Memory B cell (primary cell): ENCODE results near the gene RHBDD1.

Experiments
- ATAC-seq: fragments of 150-1000 bp; cut with Tn5 transposase; 2 replicates; pipeline ENCODE4 v1.10.0; 2021; ENCODE audit warnings: low read depth, mild to moderate bottlenecking, moderate library complexity
- DNase-seq, 2 donors: peaks; one replicate each; pipeline ENCODE4 v3.0.0; 2022; ENCODE audit warnings: low spot score in 2 of 2
- H3K27ac Mint-ChIP-seq: one replicate; pipeline ENCODE4 v1.8.0; 2022; ENCODE audit warnings: mild to moderate bottlenecking, moderate library complexity, mixed read lengths
- H3K27me3 Mint-ChIP-seq: one replicate; pipeline ENCODE4 v1.8.0; 2022; ENCODE audit warnings: mixed read lengths
- H3K36me3 Mint-ChIP-seq: one replicate; pipeline ENCODE4 v1.8.0; 2022; ENCODE audit warnings: mild to moderate bottlenecking, mixed read lengths
- H3K4me1 Mint-ChIP-seq: one replicate; pipeline ENCODE4 v1.8.0; 2022; ENCODE audit warnings: mixed read lengths
- H3K4me3 Mint-ChIP-seq: one replicate; pipeline ENCODE4 v1.8.0; 2022; ENCODE audit warnings: mild to moderate bottlenecking, moderate library complexity, mixed read lengths
- H3K9me3 Mint-ChIP-seq: one replicate; pipeline ENCODE4 v1.8.0; 2022; ENCODE audit warnings: mixed read lengths

RHBDD1 gene

DNA sequence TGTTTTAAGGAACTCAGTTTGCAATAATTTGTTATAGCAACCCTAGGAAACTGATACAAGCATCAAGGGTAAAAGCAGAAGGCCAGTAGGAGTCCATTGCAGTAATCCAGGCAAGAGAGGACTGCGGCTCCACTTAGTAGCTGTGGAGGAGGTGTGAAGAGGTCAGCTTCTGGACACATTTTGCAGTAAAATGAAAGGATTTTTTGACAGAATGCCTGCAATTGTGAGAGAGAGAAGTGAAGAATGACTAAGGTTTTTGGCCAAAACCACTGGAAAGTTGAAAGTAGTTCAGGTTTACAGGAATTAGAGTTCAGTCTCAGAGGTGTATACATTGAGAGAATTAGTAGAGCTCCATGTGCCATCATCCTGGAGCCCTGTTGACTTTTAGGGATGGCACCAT is 129.5 kb downstream of the RHBDD1 start:
- Mint-ChIP-seq H3K4me3 (no peak overlapping the region), H3K9me3 (no peaks in the 10 kb centered on the region), H3K27ac (no peak overlapping the region), H3K4me1 (peaks cover 9% of the 10 kb centered on the region), H3K27me3 (no peaks in the 10 kb centered on the region), H3K36me3 (peaks cover 7% of the 10 kb centered on the region)
- ATAC-seq (no peak), DNase-seq (no peak)

- no peaks in the 10 kb centered on the region for H3K27me3 Mint-ChIP-seq
- H3K36me3 Mint-ChIP-seq = peaks cover 12% of the 10 kb centered on the region
- H3K4me1 Mint-ChIP-seq = peaks cover 25% of the 10 kb centered on the region
- no peaks in the 10 kb centered on the region for H3K9me3 Mint-ChIP-seq
- no peak overlapping the region for H3K4me3 Mint-ChIP-seq
- DNase-seq = no peak
- H3K27ac Mint-ChIP-seq = peak overlapping the region; percentile 93
- ATAC-seq = no peak
These were observed 133.7 kb downstream of the RHBDD1 start for GRCh38 chr2:226969417-226970080.

- Mint-ChIP-seq H3K36me3 (peaks cover 15% of the 10 kb centered on the region), H3K4me1 (peaks cover 25% of the 10 kb centered on the region), H3K4me3 (peak overlapping the region; percentile 87), H3K27ac (peak overlapping the region; percentile 93), H3K9me3 (no peaks in the 10 kb centered on the region), H3K27me3 (no peaks in the 10 kb centered on the region)
- peak; percentile 56 for ATAC-seq
- DNase-seq = peak in 1 of 2 donors; percentile 9
These were observed 134.5 kb downstream of the RHBDD1 start for GRCh38 chr2:226970362-226970761.

- ATAC-seq = peak; percentile 75
- Mint-ChIP-seq H3K36me3 (peaks cover 15% of the 10 kb centered on the region), H3K27ac (peak overlapping the region; percentile 93), H3K9me3 (no peaks in the 10 kb centered on the region), H3K4me3 (peak overlapping the region; percentile 87), H3K27me3 (no peaks in the 10 kb centered on the region), H3K4me1 (peaks cover 25% of the 10 kb centered on the region)
- peak; percentile 13 to 19 for DNase-seq
These were observed 135.2 kb downstream of the RHBDD1 start for GRCh38 chr2:226971084-226971483.

DNA sequence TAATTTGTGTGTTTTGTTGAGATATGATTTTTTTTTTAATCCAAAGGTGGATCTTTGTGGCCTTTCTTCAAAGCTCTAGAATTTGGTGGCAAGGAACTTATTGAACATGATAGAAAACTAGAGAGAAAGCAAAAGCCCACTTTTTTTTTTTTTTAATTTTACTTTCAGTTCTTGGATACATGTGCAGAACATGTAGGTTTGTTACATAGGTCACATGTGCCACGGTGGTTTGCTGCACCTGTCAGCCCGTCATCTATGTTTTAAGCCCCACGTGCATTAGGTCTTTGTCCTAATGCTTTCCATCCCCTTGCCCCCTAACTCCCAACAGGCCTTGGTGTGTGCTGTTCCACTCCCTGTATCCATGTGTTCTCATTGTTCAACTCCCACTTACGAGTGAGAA is 135.9 kb downstream of the RHBDD1 start:
- ATAC-seq (peak; percentile 44), DNase-seq (peak in 1 of 2 donors; percentile 4)
- Mint-ChIP-seq H3K27me3 (no peaks in the 10 kb centered on the region), H3K36me3 (peaks cover 18% of the 10 kb centered on the region), H3K27ac (peak overlapping the region; percentile 93), H3K4me3 (peak overlapping the region; percentile 87), H3K9me3 (no peaks in the 10 kb centered on the region), H3K4me1 (peaks cover 25% of the 10 kb centered on the region)

DNA sequence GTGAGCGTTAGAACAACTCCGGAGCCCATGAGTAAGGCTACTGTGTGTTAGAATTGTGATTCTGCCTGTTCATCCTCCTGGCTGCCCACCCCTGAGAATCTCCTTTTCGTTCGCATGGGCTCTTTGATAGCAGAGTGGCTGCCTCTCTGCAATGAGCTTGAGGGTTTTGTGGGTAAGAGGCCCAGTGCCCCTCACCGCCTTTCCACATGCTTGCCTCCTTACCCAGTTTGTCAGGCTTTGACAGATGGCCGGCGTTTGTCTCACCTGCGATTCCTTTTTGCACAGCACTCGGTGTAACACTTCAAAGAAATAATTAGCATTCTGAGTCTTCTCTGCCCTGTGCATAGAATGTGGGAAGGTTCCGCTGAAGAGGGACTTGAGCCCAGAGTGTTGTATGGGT is 138.0 kb downstream of the RHBDD1 start:
- Mint-ChIP-seq H3K4me3 (no peak overlapping the region), H3K27ac (no peak overlapping the region), H3K9me3 (no peaks in the 10 kb centered on the region), H3K27me3 (no peaks in the 10 kb centered on the region), H3K4me1 (peaks cover 25% of the 10 kb centered on the region), H3K36me3 (peaks cover 16% of the 10 kb centered on the region)
- DNase-seq (no peak), ATAC-seq (no peak)

DNA sequence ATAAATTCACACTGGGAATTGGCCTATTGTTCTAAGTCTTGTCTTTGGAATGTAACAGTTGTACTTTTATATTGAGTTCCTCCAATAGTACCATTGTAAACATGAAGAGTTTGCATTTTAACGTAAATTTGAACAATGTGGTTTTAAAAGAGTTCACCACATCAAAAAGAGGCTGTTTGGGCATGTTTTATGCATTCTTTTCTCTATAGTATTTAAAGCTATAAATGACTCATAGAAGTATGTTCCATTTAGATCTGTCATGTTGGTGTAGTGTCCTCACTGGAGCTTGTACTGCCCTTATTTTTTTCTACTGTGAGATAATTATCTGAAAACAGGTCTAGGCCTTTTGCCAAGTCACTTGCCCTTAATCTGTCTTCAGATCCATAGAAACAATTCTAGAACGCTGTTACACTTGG is 141.9 kb downstream of the RHBDD1 start:
- H3K27ac Mint-ChIP-seq = no peak overlapping the region
- peaks cover 14% of the 10 kb centered on the region for H3K36me3 Mint-ChIP-seq
- H3K4me1 Mint-ChIP-seq = peaks cover 4% of the 10 kb centered on the region
- H3K9me3 Mint-ChIP-seq = no peaks in the 10 kb centered on the region
- no peak for ATAC-seq
- no peaks in the 10 kb centered on the region for H3K27me3 Mint-ChIP-seq
- H3K4me3 Mint-ChIP-seq = no peak overlapping the region
- DNase-seq = no peak

GRCh38 chr2:226978300-226978699 is 142.4 kb downstream of the RHBDD1 start:
- H3K9me3 Mint-ChIP-seq = no peaks in the 10 kb centered on the region
- ATAC-seq (no peak), DNase-seq (no peak)
- peaks cover 12% of the 10 kb centered on the region for H3K36me3 Mint-ChIP-seq
- no peak overlapping the region for H3K4me3 Mint-ChIP-seq
- no peak overlapping the region for H3K27ac Mint-ChIP-seq
- H3K4me1 Mint-ChIP-seq = peaks cover 4% of the 10 kb centered on the region
- H3K27me3 Mint-ChIP-seq = no peaks in the 10 kb centered on the region

DNA sequence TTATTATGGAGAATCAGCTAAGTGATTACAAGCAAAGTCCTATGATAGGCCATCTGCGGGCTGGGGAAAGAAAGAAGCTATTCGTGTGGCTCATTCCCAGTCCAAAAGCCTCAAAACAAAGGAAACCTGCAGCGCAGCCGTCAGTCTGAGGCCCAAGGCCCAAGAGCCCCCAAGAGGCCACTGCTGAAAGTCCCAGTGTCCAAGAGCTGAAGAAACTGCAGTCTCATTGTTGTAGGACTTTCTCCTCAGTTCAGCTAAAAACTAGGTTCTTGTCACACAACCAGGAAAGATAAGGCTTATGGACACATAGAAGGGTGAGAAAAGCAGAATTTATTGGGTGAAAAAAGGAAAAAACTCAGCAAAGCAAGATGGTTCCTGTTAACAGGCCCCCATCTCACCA is 143.2 kb downstream of the RHBDD1 start:
- no peak for DNase-seq
- no peak overlapping the region for H3K27ac Mint-ChIP-seq
- no peak overlapping the region for H3K4me3 Mint-ChIP-seq
- peaks cover 8% of the 10 kb centered on the region for H3K36me3 Mint-ChIP-seq
- no peak for ATAC-seq
- no peaks in the 10 kb centered on the region for H3K27me3 Mint-ChIP-seq
- H3K9me3 Mint-ChIP-seq = no peaks in the 10 kb centered on the region
- H3K4me1 Mint-ChIP-seq = peaks cover 8% of the 10 kb centered on the region

DNA sequence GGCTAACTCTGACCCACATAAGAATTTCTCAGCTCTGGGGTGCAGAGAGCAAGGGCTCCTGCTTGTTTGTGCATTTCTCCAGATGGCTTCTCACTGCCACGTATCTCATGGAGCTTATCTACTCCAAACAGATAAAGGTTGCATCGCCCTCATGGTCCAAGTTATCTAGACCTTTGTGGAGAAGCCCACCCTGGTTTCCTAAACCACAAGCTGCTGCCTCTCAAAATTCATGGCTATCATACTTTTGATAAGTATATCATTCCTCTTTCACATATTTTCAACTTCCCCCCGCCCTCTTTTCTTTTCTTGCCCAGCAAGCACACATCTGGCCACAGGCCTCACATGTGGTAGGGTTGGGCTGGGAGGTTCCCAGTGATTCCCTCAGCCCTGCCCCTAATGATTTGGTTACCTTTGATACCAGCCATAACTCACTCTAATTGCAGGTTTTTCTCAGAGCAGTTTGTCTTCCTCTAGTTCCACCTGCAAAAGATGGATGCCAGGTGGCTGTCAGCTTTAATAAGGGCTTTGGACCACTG is 146.0 kb downstream of the RHBDD1 start:
- H3K4me1 Mint-ChIP-seq = peaks cover 20% of the 10 kb centered on the region

DNA sequence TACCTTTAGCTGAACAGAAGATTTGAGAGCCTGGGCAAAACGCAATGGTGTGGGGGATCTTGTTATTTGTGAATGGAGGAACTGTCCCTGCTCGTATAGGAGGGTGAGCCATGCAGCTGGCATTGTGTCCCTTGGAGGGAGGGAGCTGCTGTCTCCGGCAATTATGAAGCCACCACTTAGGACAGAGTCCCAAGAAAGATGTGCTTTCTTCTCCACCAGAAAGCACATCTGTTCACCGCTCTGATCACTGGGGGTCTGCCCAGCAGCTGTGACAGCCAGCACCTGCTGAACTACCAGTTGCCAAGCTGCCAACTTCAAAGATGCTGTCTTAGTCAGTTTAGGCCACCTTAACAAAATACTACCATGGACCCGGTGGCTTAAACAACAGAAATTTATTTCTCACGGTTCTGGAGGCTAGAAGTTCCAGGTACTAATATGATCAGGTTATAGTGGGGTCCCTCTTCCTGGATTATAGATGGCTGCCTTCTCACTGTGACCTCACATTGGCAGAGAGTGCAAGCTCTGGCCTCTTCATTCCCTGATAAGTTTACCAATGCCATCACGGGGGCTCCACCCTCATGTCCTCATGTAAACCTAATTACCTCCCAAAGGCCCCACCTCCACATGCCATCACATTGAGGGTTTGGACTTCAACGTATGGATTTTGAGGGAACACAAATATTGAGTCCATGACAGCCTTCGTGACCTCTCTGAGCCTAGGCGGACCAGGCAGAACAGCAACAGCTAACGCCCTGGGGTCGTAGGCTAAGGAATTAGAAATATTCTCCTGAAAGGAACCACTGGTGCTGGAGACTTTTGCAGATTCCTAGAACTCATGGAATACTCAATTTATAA is 148.3 kb downstream of the RHBDD1 start:
- Mint-ChIP-seq H3K27me3 (no peaks in the 10 kb centered on the region), H3K9me3 (no peaks in the 10 kb centered on the region), H3K4me3 (no peak overlapping the region), H3K36me3 (peaks cover 9% of the 10 kb centered on the region), H3K27ac (peak overlapping the region; percentile 70), H3K4me1 (peaks cover 20% of the 10 kb centered on the region)
- no peak for DNase-seq
- ATAC-seq = no peak

More for the DNA sequence above, 146.0 kb downstream of the RHBDD1 start:
- ATAC-seq = no peak
- Mint-ChIP-seq H3K9me3 (no peaks in the 10 kb centered on the region), H3K4me3 (no peak overlapping the region), H3K27me3 (no peaks in the 10 kb centered on the region), H3K27ac (no peak overlapping the region), H3K36me3 (peaks cover 8% of the 10 kb centered on the region)
- no peak for DNase-seq

- Mint-ChIP-seq H3K4me1 (peaks cover 20% of the 10 kb centered on the region), H3K27ac (peak overlapping the region; percentile 70), H3K27me3 (no peaks in the 10 kb centered on the region), H3K9me3 (no peaks in the 10 kb centered on the region), H3K36me3 (peaks cover 13% of the 10 kb centered on the region), H3K4me3 (no peak overlapping the region)
- ATAC-seq = peak; percentile 87
- peak; percentile 26 to 40 for DNase-seq
These were observed 149.1 kb downstream of the RHBDD1 start for GRCh38 chr2:226984750-226985582.

- Mint-ChIP-seq H3K36me3 (peaks cover 15% of the 10 kb centered on the region), H3K4me3 (no peak overlapping the region), H3K4me1 (peaks cover 20% of the 10 kb centered on the region), H3K27ac (peak overlapping the region; percentile 12), H3K27me3 (no peaks in the 10 kb centered on the region), H3K9me3 (no peaks in the 10 kb centered on the region)
- no peak for DNase-seq
- ATAC-seq = no peak
These were observed 149.7 kb downstream of the RHBDD1 start for GRCh38 chr2:226985583-226985946.

DNA sequence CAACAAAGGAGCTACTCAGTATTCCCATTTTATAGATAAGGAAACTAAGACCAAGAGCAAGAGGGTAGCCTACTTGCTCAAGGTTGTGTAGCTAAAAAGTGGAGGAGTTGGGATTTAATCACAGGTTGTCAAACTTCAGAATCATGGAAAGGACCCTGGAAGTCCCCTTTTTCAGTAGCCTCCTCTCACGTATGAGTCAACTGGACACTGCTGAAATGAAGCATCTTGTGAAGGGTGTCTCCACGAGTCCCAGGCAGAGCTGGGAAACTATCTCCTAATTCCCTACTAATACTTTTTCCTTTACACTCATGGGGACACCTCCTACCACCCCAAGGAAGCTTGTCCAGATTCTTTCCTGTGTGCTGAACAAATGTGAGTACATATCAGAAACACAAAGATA is 155.8 kb downstream of the RHBDD1 start:
- H3K27ac Mint-ChIP-seq = no peak overlapping the region
- no peak for ATAC-seq
- H3K4me1 Mint-ChIP-seq = no peaks in the 10 kb centered on the region
- no peak for DNase-seq
- H3K9me3 Mint-ChIP-seq = no peaks in the 10 kb centered on the region
- peaks cover 14% of the 10 kb centered on the region for H3K36me3 Mint-ChIP-seq
- H3K4me3 Mint-ChIP-seq = no peak overlapping the region
- H3K27me3 Mint-ChIP-seq = no peaks in the 10 kb centered on the region
